Astrocyte of the spinal cord (primary cell): ENCODE measurements around the gene MACROD2.

Experiments used
- DNase-seq: peaks from one replicate; pipeline ENCODE4 v3.0.0; 2011; ENCODE audit warnings: low read depth, low spot score
- H3K4me3 ChIP-seq: 2 replicates; pipeline ENCODE4 v1.5.1; 2011; ENCODE audit warnings: low read depth, mild to moderate bottlenecking, low read length, moderate library complexity
- in situ Hi-C: cut with HindIII; loops from 2 replicates; pipeline ENCODE4 v1.10.0; 2017; ENCODE audit warnings: low sequenced_read_pairs
- TF ChIP-seq, protein P1 (sequence below): IDR thresholded peaks from 2 replicates; pipeline ENCODE4 v1.5.1; 2012; ENCODE audit warnings: low read depth, mild to moderate bottlenecking, low read length, inconsistent platforms

The MACROD2 gene

GRCh38 chr20:15342991-15343523, 1347.7 kb downstream of the MACROD2 start:
- in situ Hi-C loops = no loop called here

GRCh38 chr20:15345287-15345686, 1350.0 kb downstream of the MACROD2 start:
- H3K4me3 ChIP-seq = no peak overlapping the region
- in situ Hi-C loops = no loop called here
- no peak for DNase-seq
- TF ChIP-seq, protein P1, sequence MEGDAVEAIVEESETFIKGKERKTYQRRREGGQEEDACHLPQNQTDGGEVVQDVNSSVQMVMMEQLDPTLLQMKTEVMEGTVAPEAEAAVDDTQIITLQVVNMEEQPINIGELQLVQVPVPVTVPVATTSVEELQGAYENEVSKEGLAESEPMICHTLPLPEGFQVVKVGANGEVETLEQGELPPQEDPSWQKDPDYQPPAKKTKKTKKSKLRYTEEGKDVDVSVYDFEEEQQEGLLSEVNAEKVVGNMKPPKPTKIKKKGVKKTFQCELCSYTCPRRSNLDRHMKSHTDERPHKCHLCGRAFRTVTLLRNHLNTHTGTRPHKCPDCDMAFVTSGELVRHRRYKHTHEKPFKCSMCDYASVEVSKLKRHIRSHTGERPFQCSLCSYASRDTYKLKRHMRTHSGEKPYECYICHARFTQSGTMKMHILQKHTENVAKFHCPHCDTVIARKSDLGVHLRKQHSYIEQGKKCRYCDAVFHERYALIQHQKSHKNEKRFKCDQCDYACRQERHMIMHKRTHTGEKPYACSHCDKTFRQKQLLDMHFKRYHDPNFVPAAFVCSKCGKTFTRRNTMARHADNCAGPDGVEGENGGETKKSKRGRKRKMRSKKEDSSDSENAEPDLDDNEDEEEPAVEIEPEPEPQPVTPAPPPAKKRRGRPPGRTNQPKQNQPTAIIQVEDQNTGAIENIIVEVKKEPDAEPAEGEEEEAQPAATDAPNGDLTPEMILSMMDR = no peak

More at GRCh38 chr20:15342991-15343523, 1347.7 kb downstream of the MACROD2 start:
- TF ChIP-seq, protein P1 = no peak
- no peak overlapping the region for H3K4me3 ChIP-seq
- DNase-seq = no peak

DNA sequence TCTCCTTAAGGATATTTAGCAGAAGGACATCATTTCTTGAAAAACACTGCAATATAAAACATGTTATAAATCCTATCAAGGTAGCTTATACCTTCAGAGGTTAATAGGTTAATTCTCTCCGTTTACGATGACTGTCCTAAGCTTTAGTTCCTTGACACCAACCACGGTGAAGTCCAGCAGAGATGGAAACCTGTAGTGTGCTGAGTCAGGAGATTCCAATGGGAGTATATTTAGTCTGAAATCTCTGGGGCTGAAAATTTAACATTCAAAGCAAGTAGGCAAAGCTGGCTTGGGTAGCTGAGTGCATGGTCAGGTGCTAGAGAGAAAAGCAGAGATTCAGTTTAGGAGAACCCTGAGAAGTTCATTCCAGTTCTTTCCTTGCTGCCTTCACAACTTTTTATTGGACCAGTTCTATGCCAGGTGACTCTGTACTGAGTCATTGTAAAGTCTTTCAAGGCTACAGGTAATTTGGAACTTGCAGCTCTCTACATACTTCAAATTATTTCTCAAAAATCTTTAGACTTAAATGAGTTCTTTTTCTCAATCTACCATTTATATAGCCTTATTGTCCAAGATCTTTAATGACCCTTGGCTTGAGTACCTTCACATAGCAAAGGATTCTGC, 1351.5 kb downstream of the MACROD2 start:
- no peak for DNase-seq
- TF ChIP-seq, protein P1 = no peak
- H3K4me3 ChIP-seq = no peak overlapping the region
- in situ Hi-C loops = no loop called here

DNA sequence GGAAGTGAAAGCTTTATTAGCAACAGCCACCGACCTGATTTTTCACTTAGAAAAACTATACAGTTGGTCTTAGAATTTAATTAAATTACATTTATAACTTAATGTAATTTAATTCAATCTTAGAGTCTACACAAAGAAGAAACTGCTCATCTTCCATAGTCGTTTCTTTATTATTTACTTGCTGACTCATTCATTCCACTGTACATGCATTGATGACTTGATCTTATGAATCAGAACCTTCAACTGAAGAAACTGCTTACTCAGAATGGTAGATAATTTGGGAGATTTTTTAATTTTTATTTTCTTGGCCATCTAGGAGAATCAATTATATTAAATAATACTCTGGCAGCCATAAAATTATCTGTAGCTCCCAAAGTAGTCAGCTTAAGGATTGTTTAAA, 1363.7 kb downstream of the MACROD2 start:
- peak; percentile 28 for DNase-seq

GRCh38 chr20:15362849-15363248, 1367.5 kb downstream of the MACROD2 start:
- no peak overlapping the region for H3K4me3 ChIP-seq
- TF ChIP-seq, protein P1 = no peak
- no peak for DNase-seq
- in situ Hi-C loops = no loop called here

More for the DNA sequence above, 1363.7 kb downstream of the MACROD2 start:
- H3K4me3 ChIP-seq = no peak overlapping the region
- in situ Hi-C loops = no loop called here
- TF ChIP-seq, protein P1 = no peak

GRCh38 chr20:15364781-15365180, 1369.5 kb downstream of the MACROD2 start:
- H3K4me3 ChIP-seq = no peak overlapping the region
- no peak for DNase-seq
- TF ChIP-seq, protein P1 = no peak
- in situ Hi-C loops = no loop called here
